Measurements from ENCODE around the gene RABGAP1.
A peak's percentile ranks its signal among the peaks of the same experiment; 100 is the strongest.

DNA sequence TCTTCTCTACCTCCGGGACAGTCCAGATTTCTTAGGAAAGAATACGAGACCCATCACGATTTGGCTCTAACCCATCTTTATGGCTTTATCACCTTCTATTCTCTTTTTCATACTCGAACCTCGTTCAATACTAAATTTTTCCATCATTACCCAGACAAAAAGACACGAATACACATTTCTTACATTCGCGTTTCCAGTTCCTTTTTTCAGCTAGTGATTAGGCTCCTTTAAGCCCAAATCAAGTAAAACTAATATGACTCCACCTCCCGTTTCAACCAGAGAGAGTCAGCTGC, 28.2 kb upstream of the RABGAP1 start:
- TF ChIP-seq POLR2A (IDR thresholded peaks at IDR 0.05; ENCODE audit: low read depth, low read length) (no peak), SPI1 (IDR thresholded peaks at IDR 0.05; ENCODE audit: low read depth, low read length) (peak; percentile 90), POLR2AphosphoS5 (IDR thresholded peaks at IDR 0.05; ENCODE audit: low read depth, low read length) (no peak)

Data from GM12891 (cell line).